HepG2 (cell line): ENCODE data around the gene SHC1. TPM values are rescaled to one million over a fixed set of nuclear protein-coding genes. Genes with fewer than 3 reads are reported as not detected.
A peak's percentile ranks its signal among the peaks of the same experiment; 100 is the strongest.

ENCODE experiments used
- ATAC-seq: fragments of 200-7000 bp; cut with Tn5 transposase; 3 replicates; pipeline ENCODE4 v1.9.1; 2020; ENCODE audit warnings: mild to moderate bottlenecking, moderate library complexity
- BruUV-seq: library from RNA; stranded (reverse); fragments of 400-500 nt; replicated peaks from 2 replicates; lab custom pipeline; 2021; lab: Mats Ljungman, UMichigan
- CTCF ChIA-PET: fragments of 300-600 bp; formaldehyde crosslinking; extraction: SDS; loops from one replicate; lab custom pipeline; 2021; ENCODE audit warnings: low total read pairs, inconsistent platforms, low intra/inter-chr PET ratio; lab: Yijun Ruan, JAX
- POLR2A ChIA-PET: fragments of 350-600 bp; sonication (Branson Sonifier 250); formaldehyde crosslinking; loops from one replicate; lab custom pipeline; 2020; ENCODE audit warnings: antibody characterized with exemption, inconsistent platforms; lab: Yijun Ruan, JAX
- DNase-seq: peaks from one replicate; pipeline ENCODE4 v3.0.0-alpha.2; 2015; ENCODE audit warnings: low spot score
- FAIRE-seq: peaks from 3 replicates; lab custom pipeline; 2011; peaks lifted over from hg19 to GRCh38; lab: Jason Lieb, UNC
- H2AFZ ChIP-seq: one replicate; pipeline ENCODE4 v1.6.1; 2011; ENCODE audit warnings: low read length, inconsistent platforms
- H3K27ac ChIP-seq: fragments of 300-600 bp; 3 replicates; pipeline ENCODE4 v1.8.0; 2011; ENCODE audit warnings: mixed run types, mild to moderate bottlenecking, mixed read lengths, low read length, inconsistent platforms; ENCODE audit not compliant: insufficient read depth; ENCODE audit errors: extremely low read length
- H3K27me3 ChIP-seq, 2 experiments: fragments of 200-600 bp in 1 of 2; 2 replicates in 1 of 2; 3 replicates in 1 of 2; pipeline versions ENCODE4 v1.6.0 to v1.8.0; 2011; ENCODE audit warnings: low read length in 2 of 2, mild to moderate bottlenecking in 2 of 2, moderate library complexity in 2 of 2, inconsistent platforms in 1 of 2; ENCODE audit not compliant: insufficient read depth in 2 of 2, control insufficient read depth in 1 of 2
- H3K36me3 ChIP-seq, 2 experiments: fragments of 200-600 bp in 1 of 2; replicated peaks in 1 of 2; 2 replicates in 1 of 2; 3 replicates in 1 of 2; pipeline versions ENCODE4 v1.5.1 to v1.8.0; 2011; ENCODE audit warnings: low read length in 2 of 2, inconsistent platforms in 1 of 2; ENCODE audit not compliant: insufficient read depth in 2 of 2, control insufficient read depth in 1 of 2
- H3K4me1 ChIP-seq: 2 replicates; pipeline ENCODE4 v1.5.1; 2012; ENCODE audit warnings: low read length, inconsistent platforms; ENCODE audit not compliant: insufficient read depth
- H3K4me2 ChIP-seq: 2 replicates; pipeline ENCODE4 v1.6.0; 2011; ENCODE audit warnings: low read depth, low read length, inconsistent platforms
- H3K4me3 ChIP-seq, 3 experiments: fragments of 200-600 bp in 1 of 3; sonication (generic), shearing (Covaris generic) in 1 of 3; replicated peaks in 1 of 3; 2 replicates each; pipeline ENCODE4 v1.5.1; 2011 to 2016; ENCODE audit warnings: low read length in 3 of 3, inconsistent platforms in 2 of 3, low read depth in 2 of 3, mild to moderate bottlenecking in 2 of 3, control low read depth in 1 of 3, mixed read lengths in 1 of 3; ENCODE audit not compliant: insufficient read depth in 1 of 3
- H3K79me2 ChIP-seq: one replicate; pipeline ENCODE4 v1.6.1; 2011; ENCODE audit warnings: low read length, inconsistent platforms; ENCODE audit not compliant: insufficient read depth
- H3K9ac ChIP-seq: 2 replicates; pipeline ENCODE4 v1.6.0; 2011; ENCODE audit warnings: mild to moderate bottlenecking, low read depth, low read length, inconsistent platforms; ENCODE audit not compliant: insufficient read depth
- H3K9me3 ChIP-seq: 2 replicates; pipeline ENCODE4 v1.5.1; 2012; ENCODE audit warnings: mild to moderate bottlenecking, low read length
- H4K20me1 ChIP-seq: 2 replicates; pipeline ENCODE4 v1.6.0; 2011; ENCODE audit warnings: inconsistent platforms, mild to moderate bottlenecking, low read length, moderate library complexity; ENCODE audit not compliant: insufficient read depth
- AHR ChIP-seq: IDR thresholded peaks from 2 replicates; pipeline ENCODE4 v1.6.1; 2018; ENCODE audit warnings: missing genetic modification reagents, missing compliant biosample characterization
- BHLHE40 ChIP-seq: IDR thresholded peaks from 2 replicates; pipeline ENCODE4 v1.6.1; 2011; ENCODE audit warnings: low read length, improper control_type of control experiment
- FOSL2 ChIP-seq: sonication (generic); formaldehyde crosslinking; IDR thresholded peaks from 2 replicates; pipeline ENCODE4 v1.4.0; 2020; ENCODE audit warnings: missing genetic modification reagents
- GFI1 ChIP-seq: sonication (generic); formaldehyde crosslinking; IDR thresholded peaks from 2 replicates; pipeline ENCODE4 v1.5.0; 2020; ENCODE audit warnings: missing genetic modification reagents, mild to moderate bottlenecking, borderline replicate concordance
- MEIS1 ChIP-seq: sonication (generic); formaldehyde crosslinking; IDR thresholded peaks from 2 replicates; pipeline ENCODE4 v1.9.0; 2021; ENCODE audit warnings: mild to moderate bottlenecking, missing genetic modification reagents, moderate library complexity, borderline replicate concordance
- MTERF4 ChIP-seq: sonication (generic); formaldehyde crosslinking; IDR thresholded peaks from 2 replicates; pipeline ENCODE4 v1.8.0; 2023; ENCODE audit warnings: mild to moderate bottlenecking, missing genetic modification reagents
- RCOR2 ChIP-seq: IDR thresholded peaks from 2 replicates; pipeline ENCODE4 v1.6.1; 2016; ENCODE audit warnings: missing biosample characterization, missing genetic modification reagents
- RFX1 ChIP-seq: fragments of 450-650 bp; IDR thresholded peaks from 2 replicates; pipeline ENCODE4 v1.6.1; 2017
- RFXANK ChIP-seq: IDR thresholded peaks from 2 replicates; pipeline ENCODE4 v1.6.1; 2016
- SP4 ChIP-seq: sonication (generic); formaldehyde crosslinking; IDR thresholded peaks from 2 replicates; pipeline ENCODE4 v1.8.1; 2023; ENCODE audit warnings: mild to moderate bottlenecking, missing genetic modification reagents
- TCF7 ChIP-seq: sonication (generic); IDR thresholded peaks from 2 replicates; pipeline ENCODE4 v1.6.1; 2016; ENCODE audit warnings: antibody characterized with exemption, low read depth
- TEAD3 ChIP-seq: optimal IDR thresholded peaks from 2 replicates; pipeline ENCODE3; 2016; ENCODE audit warnings: borderline replicate concordance
- ZBTB26 ChIP-seq: IDR thresholded peaks from 2 replicates; pipeline ENCODE4 v1.6.1; 2016; ENCODE audit warnings: missing compliant biosample characterization, missing genetic modification reagents, borderline replicate concordance
- ZBTB33 ChIP-seq: sonication (generic); formaldehyde crosslinking; IDR thresholded peaks from 2 replicates; pipeline ENCODE4 v1.4.0; 2020; ENCODE audit warnings: missing genetic modification reagents
- ZC3H13 ChIP-seq: sonication (generic); formaldehyde crosslinking; IDR thresholded peaks from 2 replicates; pipeline ENCODE4 v1.8.1; 2023; ENCODE audit warnings: mild to moderate bottlenecking, missing genetic modification reagents, moderate library complexity
- ZFP36L2 ChIP-seq: sonication (generic); formaldehyde crosslinking; IDR thresholded peaks from 2 replicates; pipeline ENCODE4 v1.4.0; 2020; ENCODE audit warnings: missing genetic modification reagents
- ZFY ChIP-seq: sonication (generic); formaldehyde crosslinking; IDR thresholded peaks from 2 replicates; pipeline ENCODE4 v1.4.0; 2020; ENCODE audit warnings: missing genetic modification reagents
- ZNF124 ChIP-seq: sonication (generic); formaldehyde crosslinking; IDR thresholded peaks from 2 replicates; pipeline ENCODE4 v1.4.0; 2020; ENCODE audit warnings: missing genetic modification reagents
- ZNF382 ChIP-seq: sonication (generic); formaldehyde crosslinking; IDR thresholded peaks from 2 replicates; pipeline ENCODE4 v1.5.0; 2020; ENCODE audit warnings: missing genetic modification reagents, mild to moderate bottlenecking, borderline replicate concordance
- ZNF891 ChIP-seq: sonication (generic); formaldehyde crosslinking; IDR thresholded peaks from 2 replicates; pipeline ENCODE4 v1.5.0; 2020; ENCODE audit warnings: mild to moderate bottlenecking, missing genetic modification reagents
- WGBS: methylation state at CpG from one replicate; pipeline ENCODE4 v1.1.6; 2017; ENCODE audit warnings: low lambda C conversion rate; 5-methylcytosine and 5-hydroxymethylcytosine counted together
- in situ Hi-C: cut with HindIII; loops from 2 replicates; pipeline ENCODE4 v1.10.0; 2017; ENCODE audit warnings: low pct_unique_long_range_greater_than_20kb; ENCODE audit not compliant: extremely low pct_ligation_motif_present
- intact Hi-C: fragments of 100-400 bp; cut with micrococcal nuclease; formaldehyde crosslinking; loops from one replicate; pipeline ENCODE4 v1.10.0; 2022; ENCODE audit not compliant: unreplicated experiment
- polyA plus RNA-seq, 8 experiments: library from polyadenylated mRNA; depleted of rRNA in 3 of 8; stranded (reverse) in 7 of 8; unstranded in 1 of 8; fragments of >200 nt; fragmentation: Illumina TruSeq in 4 of 8; extraction: Trizol in 4 of 8; gene quantifications; 2 replicates each; pipeline versions ENCODE4 v1.2.1 to v1.2.3, GENCODE V29; 2011 to 2016; ENCODE audit warnings: low read depth in 4 of 8, missing spikeins in 1 of 8, mixed read lengths in 1 of 8; ENCODE audit not compliant: insufficient read depth in 1 of 8
- total RNA-seq, 5 experiments: library from RNA; depleted of rRNA; stranded (reverse); fragments of >200 nt; fragmentation: Illumina TruSeq; extraction: Trizol; gene quantifications; 2 replicates each; pipeline ENCODE4 v1.2.3, GENCODE V29; 2016; ENCODE audit warnings: low read depth in 1 of 5
- TF ChIP-seq, protein P1 (sequence below): sonication (generic); formaldehyde crosslinking; IDR thresholded peaks from 2 replicates; pipeline ENCODE4 v1.4.0; 2020; ENCODE audit warnings: mild to moderate bottlenecking, missing genetic modification reagents

Gene SHC1
- total and polyA plus RNA-seq, 2 of the 13 experiments (the other 11 are each of a cell fraction or from before 2014, with no cell fraction given): 52.0 to 137 TPM

DNA sequence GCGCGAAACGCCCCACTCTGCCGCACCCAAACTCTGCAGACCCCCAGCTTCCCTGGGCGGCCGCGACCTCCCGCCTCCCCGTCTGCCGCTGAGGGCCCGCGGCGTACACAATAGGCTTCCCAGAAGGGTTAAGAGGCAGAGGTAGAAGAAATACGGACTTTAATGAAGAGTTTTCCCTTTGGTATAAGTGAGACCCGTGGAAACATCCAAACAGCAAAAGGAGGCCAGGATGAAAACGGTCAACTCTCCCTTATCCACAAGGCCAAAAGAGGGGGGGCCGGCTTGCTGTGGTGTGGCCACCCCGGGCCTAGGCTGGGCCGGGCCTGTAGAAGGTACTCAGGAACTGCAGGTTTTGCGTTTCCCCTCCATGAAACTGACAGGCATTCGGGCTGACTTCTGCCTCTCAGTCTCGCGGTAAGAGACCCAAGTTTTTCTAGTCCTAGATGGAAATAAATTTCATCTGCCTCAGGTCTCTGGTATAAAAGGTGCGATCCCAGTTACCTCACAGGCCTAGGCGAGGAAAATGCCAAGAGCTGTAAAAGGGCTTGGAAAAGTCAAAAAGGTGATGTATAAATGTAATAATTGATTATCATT is 8.3 kb downstream of the SHC1 start:
- Histone ChIP-seq H3K4me2 (peak overlapping the region; percentile 92), H2AFZ (no peak overlapping the region), H3K4me3 (peak overlapping the region; percentile 72 to 87 (median 80)), H3K27ac (peak overlapping the region; percentile 96), H3K79me2 (peaks cover 17% of the 10 kb centered on the region), H3K9me3 (no peaks in the 10 kb centered on the region), H3K36me3 (peaks cover 18 to 53% of the 10 kb centered on the region in 2 experiments), H3K4me1 (peaks cover 48% of the 10 kb centered on the region), H4K20me1 (no peaks in the 10 kb centered on the region), H3K27me3 (no peaks in the 10 kb centered on the region; a peak in 1 of 5 replicates), H3K9ac (peak overlapping the region; percentile 97)
- intact Hi-C loops (no loop called here), in situ Hi-C loops (loop anchor here (5.0 kb wide), 1 partner anchor 35 kb away; no protein-coding TSS in a partner anchor)
- peak; percentile 14 for ATAC-seq
- BruUV-seq: no TSS peak
- peak; percentile 8 for FAIRE-seq
- 12% methylated on average over 15 of the region's 25 CpGs for WGBS
- DNase-seq: no peak
- ChIA-PET POLR2A (interaction anchor here (1.1 to 8.3 kb wide), 5 partner anchors 11 to 89 kb away, joined by 5 to 148 read pairs (median 8); partner anchors contain the start of genes ADAM15, CKS1B and SHC1), CTCF (interaction anchor here (0.9 to 3.7 kb wide), 4 partner anchors 10 to 99 kb away, joined by 3 to 24 read pairs (median 4); no protein-coding TSS in a partner anchor)
- TF ChIP-seq, protein P1, sequence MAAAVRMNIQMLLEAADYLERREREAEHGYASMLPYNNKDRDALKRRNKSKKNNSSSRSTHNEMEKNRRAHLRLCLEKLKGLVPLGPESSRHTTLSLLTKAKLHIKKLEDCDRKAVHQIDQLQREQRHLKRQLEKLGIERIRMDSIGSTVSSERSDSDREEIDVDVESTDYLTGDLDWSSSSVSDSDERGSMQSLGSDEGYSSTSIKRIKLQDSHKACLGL (CRISPR knock-in tag): peak; percentile 9; the same call in 1 of the 2 replicates
- TF ChIP-seq MEIS1 (CRISPR knock-in tag) (no peak), BHLHE40 (no peak), ZNF891 (CRISPR knock-in tag) (no peak), MTERF4 (CRISPR knock-in tag) (0 out of 2 replicates have a peak, but pooled peaks have one; percentile 2), RFXANK (CRISPR knock-in tag) (no peak), ZBTB33 (no peak), ZBTB26 (CRISPR knock-in tag) (no peak), ZC3H13 (CRISPR knock-in tag) (peak; percentile 80; the same call in 1 of the 2 replicates), SP4 (CRISPR knock-in tag) (no peak), TEAD3 (CRISPR knock-in tag) (peak; percentile 15), FOSL2 (CRISPR knock-in tag) (no peak), GFI1 (CRISPR knock-in tag) (no peak), RCOR2 (CRISPR knock-in tag) (no peak), ZFY (CRISPR knock-in tag) (peak; percentile 56), RFX1 (no peak), TCF7 (no peak), AHR (CRISPR knock-in tag) (no peak), ZNF382 (CRISPR knock-in tag) (no peak), ZFP36L2 (CRISPR knock-in tag) (no peak), ZNF124 (CRISPR knock-in tag) (no peak)
